ENCODE results near the gene MBOAT7.
A peak's percentile ranks its signal among the peaks of the same experiment; 100 is the strongest.

The MBOAT7 gene

GRCh38 chr19:54136086-54136863 lies 53.1 kb downstream of the MBOAT7 start:
- ATAC-seq (replicated peaks; ENCODE audit: extremely low read depth, poor library complexity, severe bottlenecking), result no peak
- H3K27ac Mint-ChIP-seq (ENCODE audit: low read depth), result peak overlapping the region; percentile 77
- no peaks in the 10 kb centered on the region for H3K27me3 Mint-ChIP-seq
- peaks cover 41% of the 10 kb centered on the region for H3K4me1 Mint-ChIP-seq
- peaks cover 26% of the 10 kb centered on the region for H3K36me3 Mint-ChIP-seq (ENCODE audit: insufficient read depth)
- H3K9me3 Mint-ChIP-seq, result no peaks in the 10 kb centered on the region
- H3K4me3 Mint-ChIP-seq, result peak overlapping the region; percentile 94
- DNase-seq (ENCODE audit: low spot score in 2 of 2), result no peak

- peak overlapping the region; percentile 89 for H3K27ac Mint-ChIP-seq (ENCODE audit: low read depth)
- H3K9me3 Mint-ChIP-seq, result no peaks in the 10 kb centered on the region
- peaks cover 23% of the 10 kb centered on the region for H3K4me1 Mint-ChIP-seq
- ATAC-seq (replicated peaks; ENCODE audit: extremely low read depth, poor library complexity, severe bottlenecking), result no peak
- no peaks in the 10 kb centered on the region for H3K27me3 Mint-ChIP-seq
- no peak for DNase-seq (ENCODE audit: low spot score in 2 of 2)
- H3K4me3 Mint-ChIP-seq, result no peak overlapping the region
- peaks cover 26% of the 10 kb centered on the region for H3K36me3 Mint-ChIP-seq (ENCODE audit: insufficient read depth)
Measured at GRCh38 chr19:54133957-54134590, 55.3 kb downstream of the MBOAT7 start.

GRCh38 chr19:54133312-54133956 lies 55.9 kb downstream of the MBOAT7 start:
- peaks cover 22% of the 10 kb centered on the region for H3K36me3 Mint-ChIP-seq (ENCODE audit: insufficient read depth)
- H3K4me3 Mint-ChIP-seq, result no peak overlapping the region
- no peaks in the 10 kb centered on the region for H3K27me3 Mint-ChIP-seq
- H3K9me3 Mint-ChIP-seq, result no peaks in the 10 kb centered on the region
- ATAC-seq (replicated peaks; ENCODE audit: extremely low read depth, poor library complexity, severe bottlenecking), result no peak
- no peak overlapping the region for H3K27ac Mint-ChIP-seq (ENCODE audit: low read depth)
- no peak for DNase-seq (ENCODE audit: low spot score in 2 of 2)
- H3K4me1 Mint-ChIP-seq, result peaks cover 17% of the 10 kb centered on the region

GRCh38 chr19:54129617-54129996 lies 59.8 kb downstream of the MBOAT7 start:
- no peak overlapping the region for H3K27ac Mint-ChIP-seq (ENCODE audit: low read depth)
- peaks cover 5% of the 10 kb centered on the region for H3K4me1 Mint-ChIP-seq
- H3K36me3 Mint-ChIP-seq (ENCODE audit: insufficient read depth), result peaks cover 16% of the 10 kb centered on the region
- H3K9me3 Mint-ChIP-seq, result no peaks in the 10 kb centered on the region
- no peaks in the 10 kb centered on the region for H3K27me3 Mint-ChIP-seq
- DNase-seq (ENCODE audit: low spot score in 2 of 2), result no peak
- no peak for ATAC-seq (replicated peaks; ENCODE audit: extremely low read depth, poor library complexity, severe bottlenecking)
- H3K4me3 Mint-ChIP-seq, result no peak overlapping the region

- H3K9me3 Mint-ChIP-seq, result no peaks in the 10 kb centered on the region
Measured at GRCh38 chr19:54128796-54129616, 60.4 kb downstream of the MBOAT7 start.

GRCh38 chr19:54128441-54128725 lies 61.0 kb downstream of the MBOAT7 start:
- H3K27ac Mint-ChIP-seq (ENCODE audit: low read depth), result no peak overlapping the region
- no peaks in the 10 kb centered on the region for H3K4me1 Mint-ChIP-seq
- ATAC-seq (replicated peaks; ENCODE audit: extremely low read depth, poor library complexity, severe bottlenecking) (no peak), DNase-seq (ENCODE audit: low spot score in 2 of 2) (no peak)
- no peaks in the 10 kb centered on the region for H3K27me3 Mint-ChIP-seq
- H3K4me3 Mint-ChIP-seq, result no peak overlapping the region
- peaks cover 16% of the 10 kb centered on the region for H3K36me3 Mint-ChIP-seq (ENCODE audit: insufficient read depth)
- H3K9me3 Mint-ChIP-seq, result no peaks in the 10 kb centered on the region

More at GRCh38 chr19:54128796-54129616, 60.4 kb downstream of the MBOAT7 start:
- ATAC-seq (replicated peaks; ENCODE audit: extremely low read depth, poor library complexity, severe bottlenecking) (no peak), DNase-seq (ENCODE audit: low spot score in 2 of 2) (no peak)
- no peaks in the 10 kb centered on the region for H3K27me3 Mint-ChIP-seq
- H3K27ac Mint-ChIP-seq (ENCODE audit: low read depth), result no peak overlapping the region
- H3K4me1 Mint-ChIP-seq, result no peaks in the 10 kb centered on the region
- peaks cover 15% of the 10 kb centered on the region for H3K36me3 Mint-ChIP-seq (ENCODE audit: insufficient read depth)
- no peak overlapping the region for H3K4me3 Mint-ChIP-seq

GRCh38 chr19:54127688-54128440 lies 61.5 kb downstream of the MBOAT7 start:
- Mint-ChIP-seq H3K36me3 (ENCODE audit: insufficient read depth) (peaks cover 17% of the 10 kb centered on the region), H3K4me3 (no peak overlapping the region), H3K4me1 (no peaks in the 10 kb centered on the region), H3K27ac (ENCODE audit: low read depth) (no peak overlapping the region), H3K27me3 (no peaks in the 10 kb centered on the region), H3K9me3 (no peaks in the 10 kb centered on the region)
- DNase-seq (ENCODE audit: low spot score in 2 of 2) (no peak), ATAC-seq (replicated peaks; ENCODE audit: extremely low read depth, poor library complexity, severe bottlenecking) (no peak)

- Mint-ChIP-seq H3K9me3 (no peaks in the 10 kb centered on the region), H3K4me3 (no peak overlapping the region), H3K27me3 (no peaks in the 10 kb centered on the region), H3K4me1 (no peaks in the 10 kb centered on the region), H3K36me3 (ENCODE audit: insufficient read depth) (peaks cover 19% of the 10 kb centered on the region), H3K27ac (ENCODE audit: low read depth) (no peak overlapping the region)
- DNase-seq (ENCODE audit: low spot score in 2 of 2) (no peak), ATAC-seq (replicated peaks; ENCODE audit: extremely low read depth, poor library complexity, severe bottlenecking) (no peak)
Measured at GRCh38 chr19:54125713-54126112, 63.7 kb downstream of the MBOAT7 start.

GRCh38 chr19:54124393-54124792 lies 65.0 kb downstream of the MBOAT7 start:
- Mint-ChIP-seq H3K27me3 (no peaks in the 10 kb centered on the region), H3K36me3 (ENCODE audit: insufficient read depth) (peaks cover 20% of the 10 kb centered on the region), H3K4me3 (no peak overlapping the region), H3K27ac (ENCODE audit: low read depth) (no peak overlapping the region), H3K4me1 (no peaks in the 10 kb centered on the region), H3K9me3 (no peaks in the 10 kb centered on the region)
- DNase-seq (ENCODE audit: low spot score in 2 of 2) (no peak), ATAC-seq (replicated peaks; ENCODE audit: extremely low read depth, poor library complexity, severe bottlenecking) (no peak)

- Mint-ChIP-seq H3K4me3 (no peak overlapping the region), H3K27me3 (no peaks in the 10 kb centered on the region), H3K27ac (ENCODE audit: low read depth) (no peak overlapping the region), H3K4me1 (no peaks in the 10 kb centered on the region), H3K9me3 (no peaks in the 10 kb centered on the region), H3K36me3 (ENCODE audit: insufficient read depth) (peaks cover 19% of the 10 kb centered on the region)
- DNase-seq (ENCODE audit: low spot score in 2 of 2), result no peak
- no peak for ATAC-seq (replicated peaks; ENCODE audit: extremely low read depth, poor library complexity, severe bottlenecking)
Measured at GRCh38 chr19:54123682-54124081, 65.7 kb downstream of the MBOAT7 start.

Data from central memory CD8-positive, alpha-beta T cell (primary cell).